ENCODE results near the gene DUOX1. TPM values are rescaled to one million over a fixed set of nuclear protein-coding genes. Genes with fewer than 3 reads are reported as not detected.

The DUOX1 gene
- polyA plus RNA-seq, 1 of the 3 experiments (the other 2 are of a cell fraction): not detected

- 93% methylated on average over 4 of the region's 5 CpGs for WGBS (ENCODE audit: low lambda C conversion rate)
- no peak overlapping the region; a peak in 1 of 4 replicates for H3K27ac ChIP-seq (ENCODE audit: low read depth in 2 of 2, low read length in 1 of 2)
Observed at GRCh38 chr15:45165536-45165935, 35.7 kb downstream of the DUOX1 start.

GRCh38 chr15:45166834-45167630 lies 37.2 kb downstream of the DUOX1 start:
- Histone ChIP-seq H3K9me2 (no peaks in the 10 kb centered on the region), H3F3A (replicated peaks; ENCODE audit: insufficient read depth) (peaks cover 6% of the 10 kb centered on the region), H3K79me2 (ENCODE audit: insufficient read depth) (peaks cover 10% of the 10 kb centered on the region; the same call in 1 of the 2 replicates), H3K9me3 (no peaks in the 10 kb centered on the region), H3K4me2 (peak overlapping the region; percentile 88), H2AFZ (ENCODE audit: low read depth) (peak overlapping the region; percentile 93), H3K36me3 (replicated peaks in 1 of 2; ENCODE audit: control insufficient read depth in 1 of 2, insufficient read depth in 2 of 2, low read length in 1 of 2) (no peaks in the 10 kb centered on the region), H3K4me3 (ENCODE audit: low read depth in 2 of 2, low read length in 1 of 2) (peak overlapping the region; percentile 54 to 72), H3K4me1 (ENCODE audit: control insufficient read depth in 1 of 2, insufficient read depth in 2 of 2, low read depth in 1 of 2, low read length in 1 of 2) (peaks cover 16 to 65% of the 10 kb centered on the region in 2 experiments), H3K27me3 (ENCODE audit: insufficient read depth) (no peaks in the 10 kb centered on the region), H3K27ac (ENCODE audit: low read depth in 2 of 2, low read length in 1 of 2) (peak overlapping the region; percentile 84 to 100), H4K20me1 (ENCODE audit: insufficient read depth) (no peaks in the 10 kb centered on the region), H3K9ac (peak overlapping the region; percentile 90)
- WGBS (ENCODE audit: low lambda C conversion rate): 7% methylated on average over 22 of the region's 79 CpGs
- ChIA-PET CTCF (interaction anchor here (0.6 to 5.9 kb wide), 12 partner anchors 8 to 291 kb away, joined by 3 to 31 read pairs (median 6); partner anchors contain the start of gene SHF), POLR2A (interaction anchor here (0.9 to 5.9 kb wide), 2 partner anchors 10 to 19 kb away, joined by 3 to 97 read pairs; partner anchors contain the start of gene SHF)
- DNase-seq: peak; percentile 83
- TF ChIP-seq CTCF (IDR thresholded peaks at IDR 0.05) (peak; percentile 62), EP300 (IDR thresholded peaks at IDR 0.05; ENCODE audit: borderline replicate concordance in 1 of 2, low read depth in 1 of 2, low read length in 1 of 2) (0 out of 4 replicates have a peak, but pooled peaks have one; percentile 2 to 22), USF1 (IDR thresholded peaks at IDR 0.05; ENCODE audit: borderline replicate concordance, low read depth) (no peak), ZBTB33 (IDR thresholded peaks at IDR 0.05; ENCODE audit: borderline replicate concordance, low read depth) (no peak), POLR2AphosphoS5 (IDR thresholded peaks at IDR 0.05; ENCODE audit: low read depth, low read length) (peak; percentile 27; the same call in 1 of the 2 replicates), CHD2 (IDR thresholded peaks at IDR 0.05; ENCODE audit: low read length, partially characterized antibody) (no peak), JUND (IDR thresholded peaks at IDR 0.05) (no peak), IRF3 (IDR thresholded peaks at IDR 0.05; ENCODE audit: low read depth, low read length) (no peak), MAX (IDR thresholded peaks at IDR 0.05; ENCODE audit: low read depth) (no peak), RCOR1 (IDR thresholded peaks at IDR 0.05; ENCODE audit: low read length) (no peak), RXRA (IDR thresholded peaks at IDR 0.05; ENCODE audit: borderline replicate concordance, low read depth) (no peak), NFIC (IDR thresholded peaks at IDR 0.05; ENCODE audit: borderline replicate concordance) (peak; percentile 31; the same call in 1 of the 2 replicates), TAF1 (IDR thresholded peaks at IDR 0.05; ENCODE audit: borderline replicate concordance, low read depth, low read length) (peak; percentile 21), NRF1 (IDR thresholded peaks at IDR 0.05; ENCODE audit: low read depth, low read length) (no peak), RAD21 (IDR thresholded peaks at IDR 0.05; ENCODE audit: low read length) (peak; percentile 17; the same call in 1 of the 2 replicates), ELF1 (IDR thresholded peaks at IDR 0.05) (no peak; the same call in 1 of the 2 replicates)

More at GRCh38 chr15:45165536-45165935, 35.7 kb downstream of the DUOX1 start:
- Histone ChIP-seq H3K9ac (no peak overlapping the region), H3K9me2 (no peaks in the 10 kb centered on the region), H3K79me2 (ENCODE audit: insufficient read depth) (peaks cover 10% of the 10 kb centered on the region; the same call in 1 of the 2 replicates), H3K4me2 (peak overlapping the region; percentile 88; the same call in 1 of the 2 replicates), H3K4me1 (ENCODE audit: control insufficient read depth in 1 of 2, insufficient read depth in 2 of 2, low read depth in 1 of 2, low read length in 1 of 2) (peaks cover 16 to 54% of the 10 kb centered on the region in 2 experiments), H2AFZ (ENCODE audit: low read depth) (no peak overlapping the region), H3F3A (replicated peaks; ENCODE audit: insufficient read depth) (peaks cover 6% of the 10 kb centered on the region), H3K27me3 (ENCODE audit: insufficient read depth) (no peaks in the 10 kb centered on the region), H3K36me3 (replicated peaks in 1 of 2; ENCODE audit: control insufficient read depth in 1 of 2, insufficient read depth in 2 of 2, low read length in 1 of 2) (no peaks in the 10 kb centered on the region), H4K20me1 (ENCODE audit: insufficient read depth) (no peaks in the 10 kb centered on the region), H3K4me3 (ENCODE audit: low read depth in 2 of 2, low read length in 1 of 2) (no peak overlapping the region), H3K9me3 (no peaks in the 10 kb centered on the region)
- DNase-seq: no peak
- no peak for TF ChIP-seq GATA2 (CRISPR knock-in tag; IDR thresholded peaks at IDR 0.05)
- CTCF ChIA-PET: interaction anchor here (1.6 to 10.7 kb wide), 4 partner anchors 19 to 292 kb away, joined by 6 to 226 read pairs (median 46); no protein-coding TSS in a partner anchor
- POLR2A ChIA-PET: interaction anchor here (0.5 to 1.7 kb wide), 3 partner anchors 19 to 36 kb away, joined by 3 to 7 read pairs (median 3); no protein-coding TSS in a partner anchor
